Transverse colon (tissue), 4 donors: Measurements from ENCODE around the gene GTF2I. TPM values are rescaled to one million over a fixed set of nuclear protein-coding genes. Genes with fewer than 3 reads are reported as not detected.

ENCODE experiments used
- DNase-seq: peaks from one replicate; pipeline ENCODE4 v3.0.0-alpha.2; 2019
- H3K27ac ChIP-seq, 4 donors: fragments of 200-600 bp; sonication (generic); 2 replicates each; pipeline ENCODE4 v1.5.1; 2016 to 2018; ENCODE audit warnings: inconsistent platforms in 4 of 4
- H3K27me3 ChIP-seq: fragments of 200-600 bp; sonication (generic); 2 replicates; pipeline ENCODE4 v1.5.1; 2017; ENCODE audit warnings: inconsistent platforms
- H3K36me3 ChIP-seq, 4 donors: fragments of 200-600 bp; sonication (generic); 2 replicates each; pipeline ENCODE4 v1.5.1; 2017 to 2019; ENCODE audit warnings: inconsistent platforms in 4 of 4
- H3K4me1 ChIP-seq, 4 donors: fragments of 200-600 bp; sonication (generic); 2 replicates each; pipeline ENCODE4 v1.5.1; 2017 to 2020; ENCODE audit warnings: inconsistent platforms in 4 of 4
- H3K4me3 ChIP-seq, 4 donors: fragments of 200-600 bp; sonication (generic); 1 replicate in 1 of 4; 2 replicates in 3 of 4; pipeline versions ENCODE4 v1.5.1 to v1.6.1; 2017 to 2019; ENCODE audit warnings: inconsistent platforms in 4 of 4
- H3K9me3 ChIP-seq, 2 donors: fragments of 200-600 bp; sonication (generic); 2 replicates each; pipeline ENCODE4 v1.5.1; 2017 to 2019; ENCODE audit warnings: inconsistent platforms in 2 of 2
- EP300 ChIP-seq: sonication (generic); formaldehyde crosslinking; IDR thresholded peaks from one replicate; pipeline ENCODE4 v1.6.1; 2017; ENCODE audit warnings: antibody characterized with exemption, low read depth
- POLR2A ChIP-seq: fragments of 450-650 bp; IDR thresholded peaks from one replicate; pipeline ENCODE4 v1.6.1; 2016; ENCODE audit warnings: antibody characterized with exemption, mild to moderate bottlenecking, moderate library complexity
- POLR2AphosphoS5 ChIP-seq, 3 donors: sonication (generic); formaldehyde crosslinking; IDR thresholded peaks; one replicate each; pipeline ENCODE4 v1.6.1; 2016; ENCODE audit warnings: antibody characterized with exemption in 3 of 3
- WGBS, 2 donors: methylation state at CpG; one replicate each; pipeline ENCODE4 v1.1.5; 2018; ENCODE audit warnings: low coverage in 1 of 2; 5-methylcytosine and 5-hydroxymethylcytosine counted together
- in situ Hi-C, 4 donors: fragments of 200-750 bp; cut with MboI; loops; one replicate each; pipeline versions ENCODE4 v1.15.0 to v1.15.1; 2017; ENCODE audit warnings: low sequenced_read_pairs in 3 of 4, low pct_ligation_motif_present in 1 of 4, low pct_unique_long_range_greater_than_20kb in 1 of 4
- intact Hi-C: fragments of 100-400 bp; cut with DNase I; formaldehyde crosslinking; loops from one replicate; pipeline ENCODE4 v1.15.1; 2023; ENCODE audit warnings: low total_unique reads
- total RNA-seq, 4 donors: library from RNA; depleted of rRNA; stranded (reverse); fragments of >200 nt; gene quantifications; one replicate each; pipeline ENCODE4 v1.1.0, GENCODE V29; 2016
- TF ChIP-seq, protein P1 (sequence below), 5 experiments: fragments of 200-600 bp in 3 of 5; fragments of 450-650 bp in 2 of 5; sonication (generic) in 3 of 5; IDR thresholded peaks; 1 replicate in 2 of 5; 2 replicates in 3 of 5; pipeline ENCODE4 v1.5.1; 2016 to 2017; ENCODE audit warnings: antibody characterized with exemption in 5 of 5, inconsistent platforms in 3 of 5, mild to moderate bottlenecking in 2 of 5, moderate library complexity in 1 of 5

The GTF2I gene
- total RNA-seq, 4 donors from 2014 or later, result 90.5 to 216 (median 139) TPM

DNA sequence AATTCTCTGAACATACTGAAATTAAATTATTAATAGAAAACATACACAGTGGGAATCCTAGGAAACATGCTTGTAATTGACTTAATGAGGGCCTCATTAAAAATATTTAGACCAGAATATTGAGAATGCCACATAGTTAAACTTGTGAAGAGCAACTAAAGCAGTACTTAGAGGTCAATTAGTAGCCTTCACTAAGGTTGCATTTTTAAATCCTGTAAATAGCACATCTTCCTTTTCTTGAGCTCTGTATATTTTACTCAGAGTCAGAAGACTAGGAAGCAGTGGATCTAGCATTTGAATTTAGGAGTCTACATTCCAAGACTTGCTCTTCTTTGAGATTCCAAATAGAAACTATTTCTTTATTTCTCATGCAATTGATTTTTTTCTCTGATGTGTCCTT lies 56.0 kb downstream of the GTF2I start:
- in situ Hi-C loops, result no loop called here
- intact Hi-C loops, result no loop called here
- peaks cover 0 to 64% (median 27%) of the 10 kb centered on the region in 4 donors for H3K36me3 ChIP-seq
- H3K27ac ChIP-seq, result no peak overlapping the region
- no peak for TF ChIP-seq POLR2A
- no peak for TF ChIP-seq POLR2AphosphoS5 (IDR thresholded peaks at IDR 0.05)
- no peak overlapping the region for H3K4me3 ChIP-seq
- H3K4me1 ChIP-seq, result no peaks in the 10 kb centered on the region
- peaks cover 6% of the 10 kb centered on the region in 2 donors for H3K9me3 ChIP-seq
- no peak for DNase-seq
- no peaks in the 10 kb centered on the region for H3K27me3 ChIP-seq

DNA sequence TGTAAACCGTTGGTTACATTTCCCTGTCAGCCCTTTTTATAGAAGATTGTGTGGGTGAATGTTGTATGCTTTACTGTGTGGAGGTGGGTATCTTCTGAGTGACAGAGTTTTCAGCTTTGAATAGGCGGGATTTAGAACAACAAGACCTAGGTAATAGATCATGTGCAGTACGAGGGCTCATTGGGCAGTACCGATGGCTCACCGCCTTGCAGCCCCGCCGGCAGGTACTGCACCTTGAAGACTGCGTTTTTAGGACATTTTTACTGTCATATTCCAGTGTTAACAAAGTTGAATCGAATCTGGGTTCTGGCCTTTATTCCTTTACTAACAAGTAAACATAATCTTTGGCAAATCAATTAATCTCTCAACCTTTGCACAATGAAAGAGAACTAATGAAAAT lies 60.4 kb downstream of the GTF2I start:
- TF ChIP-seq, protein P1, sequence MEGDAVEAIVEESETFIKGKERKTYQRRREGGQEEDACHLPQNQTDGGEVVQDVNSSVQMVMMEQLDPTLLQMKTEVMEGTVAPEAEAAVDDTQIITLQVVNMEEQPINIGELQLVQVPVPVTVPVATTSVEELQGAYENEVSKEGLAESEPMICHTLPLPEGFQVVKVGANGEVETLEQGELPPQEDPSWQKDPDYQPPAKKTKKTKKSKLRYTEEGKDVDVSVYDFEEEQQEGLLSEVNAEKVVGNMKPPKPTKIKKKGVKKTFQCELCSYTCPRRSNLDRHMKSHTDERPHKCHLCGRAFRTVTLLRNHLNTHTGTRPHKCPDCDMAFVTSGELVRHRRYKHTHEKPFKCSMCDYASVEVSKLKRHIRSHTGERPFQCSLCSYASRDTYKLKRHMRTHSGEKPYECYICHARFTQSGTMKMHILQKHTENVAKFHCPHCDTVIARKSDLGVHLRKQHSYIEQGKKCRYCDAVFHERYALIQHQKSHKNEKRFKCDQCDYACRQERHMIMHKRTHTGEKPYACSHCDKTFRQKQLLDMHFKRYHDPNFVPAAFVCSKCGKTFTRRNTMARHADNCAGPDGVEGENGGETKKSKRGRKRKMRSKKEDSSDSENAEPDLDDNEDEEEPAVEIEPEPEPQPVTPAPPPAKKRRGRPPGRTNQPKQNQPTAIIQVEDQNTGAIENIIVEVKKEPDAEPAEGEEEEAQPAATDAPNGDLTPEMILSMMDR (IDR thresholded peaks at IDR 0.05), result no peak
- TF ChIP-seq POLR2AphosphoS5 (IDR thresholded peaks at IDR 0.05), result no peak
- TF ChIP-seq POLR2A, result no peak
- TF ChIP-seq EP300, result no peak
- WGBS, 2 donors, result 83 to 88% methylated on average over 6 to 9 of the region's 9 CpGs
- in situ Hi-C loops (no loop called here), intact Hi-C loops (no loop called here)
- Histone ChIP-seq H3K9me3 (peaks cover 6% of the 10 kb centered on the region in 2 donors), H3K36me3 (peaks cover 0 to 73% (median 27%) of the 10 kb centered on the region in 4 donors), H3K4me3 (no peak overlapping the region), H3K27me3 (no peaks in the 10 kb centered on the region), H3K4me1 (no peaks in the 10 kb centered on the region), H3K27ac (no peak overlapping the region)
- DNase-seq, result no peak

DNA sequence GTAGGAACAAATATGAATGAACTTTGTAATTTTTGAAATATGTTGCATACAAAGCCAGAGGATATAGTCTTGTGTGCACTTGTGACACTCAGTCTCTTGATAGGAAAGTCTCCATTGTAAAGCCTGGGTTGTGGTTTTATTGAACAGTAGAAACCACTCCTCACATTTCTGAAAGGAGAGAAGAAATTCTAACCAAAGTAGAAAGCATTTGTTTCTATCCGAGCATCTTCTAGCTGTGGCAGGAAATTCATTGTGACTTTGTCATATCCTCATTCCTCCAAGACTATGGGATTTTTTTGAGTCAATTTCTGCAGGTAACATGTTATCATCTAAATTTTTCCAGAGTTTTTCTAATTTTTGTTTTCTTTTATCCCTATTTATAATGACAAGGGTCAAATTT lies 60.8 kb downstream of the GTF2I start:
- peaks cover 0 to 69% (median 24%) of the 10 kb centered on the region in 4 donors for H3K36me3 ChIP-seq
- H3K27ac ChIP-seq, result no peak overlapping the region
- TF ChIP-seq POLR2A, result no peak
- TF ChIP-seq POLR2AphosphoS5 (IDR thresholded peaks at IDR 0.05), result no peak
- H3K9me3 ChIP-seq, result peaks cover 6% of the 10 kb centered on the region in 2 donors
- H3K4me3 ChIP-seq, result no peak overlapping the region
- H3K4me1 ChIP-seq, result no peaks in the 10 kb centered on the region
- in situ Hi-C loops, result no loop called here
- 86 to 93% methylated on average over 1 of the region's 1 CpG for WGBS, 2 donors
- intact Hi-C loops, result no loop called here
- DNase-seq, result no peak
- H3K27me3 ChIP-seq, result no peaks in the 10 kb centered on the region

DNA sequence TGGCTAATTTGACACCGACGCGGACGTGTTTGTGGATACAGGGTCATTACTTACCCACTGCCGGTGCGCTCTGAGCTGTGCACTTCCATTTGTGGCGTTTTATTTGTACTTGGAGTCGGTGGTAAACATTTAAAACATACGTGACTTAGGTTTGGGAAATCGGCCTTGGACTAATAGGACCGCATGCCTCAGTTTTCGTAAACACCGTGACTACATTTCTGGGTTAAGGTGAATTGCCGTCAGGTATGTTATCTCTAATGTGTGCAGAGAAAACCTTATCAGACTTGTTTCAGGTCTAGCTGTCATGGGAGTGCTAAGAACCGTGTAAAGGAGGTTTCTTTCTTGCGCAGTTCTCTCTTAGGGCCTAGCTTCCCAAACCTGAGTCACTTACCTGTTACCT lies 64.6 kb downstream of the GTF2I start:
- peaks cover 0 to 48% (median 13%) of the 10 kb centered on the region in 4 donors for H3K36me3 ChIP-seq
- no peak overlapping the region for H3K27ac ChIP-seq
- H3K9me3 ChIP-seq, result no peaks in the 10 kb centered on the region
- no peak overlapping the region for H3K4me3 ChIP-seq
- no peaks in the 10 kb centered on the region for H3K27me3 ChIP-seq
- DNase-seq, result no peak
- 94 to 97% methylated on average over 4 to 16 of the region's 16 CpGs for WGBS, 2 donors
- no peaks in the 10 kb centered on the region for H3K4me1 ChIP-seq
- in situ Hi-C loops (no loop called here), intact Hi-C loops (no loop called here)
- TF ChIP-seq, protein P1 (IDR thresholded peaks at IDR 0.05), result no peak
- TF ChIP-seq POLR2A (no peak), POLR2AphosphoS5 (IDR thresholded peaks at IDR 0.05) (no peak), EP300 (no peak)

DNA sequence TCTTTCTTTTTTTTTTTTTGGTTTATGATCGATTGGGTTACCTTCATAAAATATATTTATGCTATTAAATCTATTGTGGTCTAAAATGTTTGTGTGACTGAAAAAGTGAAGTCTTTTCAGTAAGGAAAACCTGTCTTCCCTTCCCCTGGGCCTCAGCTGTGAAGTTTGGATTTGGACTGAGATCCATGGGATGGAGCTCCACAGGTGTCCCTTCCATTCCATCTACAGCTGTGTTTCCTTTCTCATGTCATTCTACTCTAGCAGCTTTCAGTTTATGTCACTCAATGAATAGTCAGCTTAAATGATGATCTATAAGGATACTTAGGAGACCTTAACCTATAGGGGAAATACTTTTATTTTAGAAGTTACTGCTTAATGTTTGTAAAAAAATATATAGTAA lies 68.3 kb downstream of the GTF2I start:
- H3K4me1 ChIP-seq, result no peaks in the 10 kb centered on the region
- H3K36me3 ChIP-seq, result peaks cover 0 to 18% (median 0%) of the 10 kb centered on the region in 4 donors
- WGBS, 2 donors, result 63 to 88% methylated on average over 1 of the region's 1 CpG

More for the DNA sequence above, 68.3 kb downstream of the GTF2I start:
- intact Hi-C loops, result no loop called here
- DNase-seq, result no peak
- in situ Hi-C loops, result no loop called here
- Histone ChIP-seq H3K4me3 (no peak overlapping the region), H3K27me3 (no peaks in the 10 kb centered on the region), H3K27ac (no peak overlapping the region), H3K9me3 (no peaks in the 10 kb centered on the region)
- TF ChIP-seq POLR2A, result no peak
- TF ChIP-seq, protein P1 (IDR thresholded peaks at IDR 0.05), result no peak
- no peak for TF ChIP-seq EP300
- no peak for TF ChIP-seq POLR2AphosphoS5 (IDR thresholded peaks at IDR 0.05)
